ENCODE data around the gene STX11.
"Not testable (repeated sequence)": the region's sequence is repeated elsewhere in the genome, so short reads cannot be mapped to it uniquely, and the experiment has no call there.

STX11 gene

GRCh38 chr6:144178323-144178722 lies 28.0 kb downstream of the STX11 start:
- no peak for DNase-seq

- no peak for DNase-seq
Observed at GRCh38 chr6:144179237-144179636, 28.9 kb downstream of the STX11 start.

DNA sequence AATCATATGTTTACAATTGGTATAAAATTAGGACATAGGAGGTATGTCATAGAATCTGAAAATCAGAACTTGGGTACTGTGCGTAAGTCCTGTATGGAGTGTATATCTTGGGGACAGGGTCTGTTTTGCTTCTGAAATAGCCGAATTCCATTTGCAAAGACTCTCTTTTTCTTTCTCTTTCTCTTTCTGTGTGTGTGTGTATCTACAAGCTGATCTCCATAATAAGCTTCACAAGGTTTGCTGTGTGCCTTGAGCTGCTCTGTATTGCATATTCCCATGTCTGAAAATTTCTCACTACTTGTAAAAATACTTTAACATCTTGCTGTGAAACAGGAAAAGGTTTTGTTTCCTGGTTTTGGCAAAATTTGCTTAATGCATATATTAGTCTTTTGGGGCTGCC lies 29.5 kb downstream of the STX11 start:
- no peak for DNase-seq

GRCh38 chr6:144180354-144180753 lies 30.0 kb downstream of the STX11 start:
- not testable (repeated sequence) for DNase-seq

GRCh38 chr6:144181639-144182038 lies 31.3 kb downstream of the STX11 start:
- DNase-seq, result no peak

DNA sequence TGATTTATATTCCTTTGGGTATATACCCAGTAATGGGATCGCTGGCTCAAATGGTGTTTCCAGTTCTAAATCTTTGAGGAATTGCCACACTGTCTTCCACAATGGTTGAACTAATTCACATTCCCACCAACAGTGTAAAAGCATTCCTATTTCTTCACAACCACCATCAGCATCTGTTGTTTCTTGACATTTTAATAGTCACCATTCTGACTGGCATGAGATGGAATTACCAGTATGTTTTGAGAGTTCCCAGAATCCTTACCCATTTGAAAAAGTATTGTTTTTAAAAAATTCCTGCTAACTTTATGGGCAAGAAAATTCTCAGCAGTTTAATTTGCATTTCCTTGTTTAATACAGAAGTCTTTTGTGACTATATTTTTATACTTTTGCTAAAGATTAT lies 33.9 kb downstream of the STX11 start:
- DNase-seq, result not testable (repeated sequence)

DNA sequence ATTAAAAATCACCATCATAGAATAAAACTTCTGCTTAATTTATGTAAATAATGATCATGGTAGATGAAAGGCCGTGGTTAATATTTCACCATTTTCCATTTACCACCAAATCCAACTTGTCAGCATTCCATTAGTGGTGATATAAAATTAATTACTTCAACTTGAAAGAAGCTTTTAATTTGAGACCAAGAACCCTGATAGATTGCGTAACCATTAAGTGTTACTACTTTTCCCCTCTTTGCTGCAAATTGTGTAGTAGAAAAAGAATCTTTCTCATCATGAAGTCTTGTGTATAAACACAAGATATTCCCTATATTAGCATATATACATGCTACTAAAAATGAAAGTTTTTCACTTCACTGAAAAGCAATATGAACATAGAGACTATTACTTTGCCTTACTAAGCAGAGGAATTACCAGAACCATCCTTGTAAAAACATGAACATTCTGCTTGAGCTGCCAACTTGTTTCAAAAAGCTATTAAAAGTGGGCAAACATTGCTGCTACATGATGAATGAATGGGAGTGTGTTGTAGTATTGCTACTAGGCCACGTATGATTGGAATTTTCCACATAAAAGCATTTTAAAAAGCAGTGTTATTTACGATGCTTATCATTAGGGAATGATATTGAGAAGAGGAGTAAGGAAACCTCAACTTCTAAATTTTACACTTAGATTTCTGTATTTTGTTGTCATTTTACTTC lies 35.0 kb downstream of the STX11 start:
- no peak for DNase-seq

GRCh38 chr6:144186817-144187625 lies 36.7 kb downstream of the STX11 start:
- no peak for DNase-seq

DNA sequence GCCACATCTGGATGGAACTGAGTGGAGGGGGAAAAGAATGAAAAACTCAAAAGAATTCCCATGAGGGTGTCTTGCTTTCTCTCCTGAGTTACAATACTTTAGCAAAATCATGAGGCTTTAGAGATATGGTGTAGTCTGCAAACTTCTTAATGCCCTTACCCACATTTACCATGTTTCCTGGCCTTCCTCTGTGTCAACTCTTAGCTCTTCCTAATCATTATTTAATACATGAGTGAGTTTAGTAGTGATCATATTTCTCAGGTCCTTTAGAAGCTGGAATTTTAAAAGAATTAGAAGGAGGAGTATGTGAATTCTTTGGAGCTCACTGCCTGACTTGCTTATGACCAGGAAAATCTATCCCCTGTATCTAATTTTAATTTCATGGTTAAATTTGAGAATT lies 39.0 kb downstream of the STX11 start:
- no peak for DNase-seq

DNA sequence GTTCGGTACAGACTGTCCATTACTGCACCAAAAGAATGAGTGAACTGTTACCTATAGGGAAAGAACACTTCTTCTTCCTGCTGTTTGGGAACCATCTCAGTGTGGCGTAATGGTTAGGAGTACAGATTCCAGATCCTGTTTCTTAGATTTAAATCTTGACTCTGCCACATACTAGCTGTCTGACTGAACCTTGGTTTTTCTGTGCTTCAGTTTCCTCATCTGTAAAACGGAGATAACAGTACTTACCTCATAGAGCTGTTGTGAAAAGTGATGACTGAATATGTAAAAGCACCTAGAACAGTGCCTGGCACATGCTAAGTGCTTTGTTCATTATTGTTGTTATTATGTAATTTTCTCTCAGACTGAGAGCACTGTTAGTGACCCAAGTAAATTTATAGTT lies 39.8 kb downstream of the STX11 start:
- DNase-seq, result no peak

DNA sequence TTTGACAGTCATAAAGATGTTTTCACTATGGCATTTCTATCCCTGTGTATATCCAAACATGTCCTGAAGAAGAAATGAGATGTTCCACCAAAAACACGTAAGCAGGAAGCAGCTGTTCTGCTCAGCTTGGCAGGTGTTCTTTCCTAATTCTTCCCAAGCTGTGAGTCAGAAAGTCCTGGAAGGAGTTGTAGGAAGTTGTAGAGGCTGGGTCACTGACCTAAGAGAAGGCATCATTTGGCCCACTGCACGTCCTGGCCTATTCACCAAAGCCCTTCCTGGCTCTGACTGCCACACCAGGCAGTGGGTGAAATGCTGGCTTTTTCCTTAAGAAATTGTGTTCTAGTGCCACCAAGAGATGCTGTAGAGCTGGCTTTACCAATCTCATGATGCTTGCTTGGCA lies 40.3 kb downstream of the STX11 start:
- no peak for DNase-seq

- DNase-seq, result no peak
Observed at GRCh38 chr6:144193181-144193580, 42.9 kb downstream of the STX11 start.

DNA sequence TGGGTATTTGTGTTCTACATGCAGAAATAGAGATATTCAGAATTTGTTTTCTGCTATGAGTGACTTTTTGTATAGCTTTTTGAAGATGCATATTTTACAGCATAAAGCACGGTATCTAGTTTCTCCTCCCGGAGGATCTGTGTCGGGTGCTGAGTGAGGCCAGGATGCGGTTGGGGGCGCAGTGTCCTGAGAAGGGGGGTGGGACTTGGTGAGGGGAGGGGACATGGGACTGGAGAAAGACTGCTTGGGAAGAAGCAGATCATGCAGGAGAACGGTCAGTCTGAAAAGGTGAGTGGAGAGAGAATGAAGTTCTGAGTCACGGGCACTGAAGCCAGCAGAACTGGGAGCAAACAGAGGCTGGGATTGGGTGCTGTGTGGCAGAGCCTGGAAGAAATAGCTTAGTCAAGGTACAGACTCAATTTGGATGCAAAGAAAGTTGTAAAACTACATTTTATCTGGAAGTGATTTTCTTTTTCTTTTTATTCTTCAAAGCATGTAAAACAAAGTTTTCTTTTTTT lies 44.0 kb downstream of the STX11 start:
- DNase-seq, result no peak

DNA sequence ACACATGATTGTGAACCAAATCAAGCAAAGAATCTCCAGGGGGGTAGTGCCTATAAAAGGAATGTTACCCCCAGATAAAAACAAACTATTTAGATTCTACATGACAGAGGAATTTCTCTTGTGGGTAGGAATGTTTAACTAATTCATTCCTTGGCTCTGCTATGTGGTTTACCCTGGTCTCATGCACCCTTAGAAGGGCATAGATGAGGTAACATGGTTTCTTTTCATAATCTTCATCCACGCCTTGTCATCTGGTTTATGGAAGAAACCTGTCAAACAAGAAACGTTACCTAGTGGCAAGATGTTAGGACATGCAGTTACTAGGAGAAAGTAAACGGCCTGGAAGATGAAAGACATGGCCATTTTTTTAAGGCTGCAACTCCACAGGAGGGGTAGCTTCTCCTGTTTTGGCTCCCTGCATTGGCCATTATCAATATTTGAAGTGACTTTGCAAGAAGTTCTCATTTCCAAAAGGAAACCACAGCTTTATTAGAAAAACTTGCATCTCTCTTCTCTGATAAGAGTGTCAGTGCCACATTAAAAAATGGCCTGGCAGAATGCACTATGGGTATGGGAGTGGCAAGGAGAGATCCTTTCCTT lies 45.5 kb downstream of the STX11 start:
- no peak for DNase-seq

GRCh38 chr6:144197919-144198318 lies 47.6 kb downstream of the STX11 start:
- DNase-seq, result no peak

GRCh38 chr6:144202879-144203468 lies 52.7 kb downstream of the STX11 start:
- no peak for DNase-seq

GRCh38 chr6:144211160-144211559 lies 60.8 kb downstream of the STX11 start:
- DNase-seq, result no peak

DNA sequence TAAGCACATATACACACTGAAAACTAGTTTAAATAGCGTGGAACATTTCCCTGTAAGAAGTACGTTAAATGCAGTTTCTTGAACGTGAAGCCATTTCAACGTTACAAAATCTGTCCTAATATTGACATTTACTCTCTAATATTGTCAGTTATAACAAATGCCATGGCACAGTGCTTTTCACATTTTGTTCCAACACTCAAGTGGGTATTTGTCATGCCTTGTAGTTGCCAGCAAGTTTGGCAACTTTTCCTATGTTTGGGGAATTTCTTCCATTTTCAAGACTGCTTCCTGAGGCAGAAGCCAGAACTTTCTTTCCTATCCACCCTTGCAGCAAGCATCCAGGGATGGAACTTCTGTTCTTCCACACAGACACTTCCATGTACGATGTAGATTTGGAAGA lies 63.0 kb downstream of the STX11 start:
- DNase-seq, result no peak

DNA sequence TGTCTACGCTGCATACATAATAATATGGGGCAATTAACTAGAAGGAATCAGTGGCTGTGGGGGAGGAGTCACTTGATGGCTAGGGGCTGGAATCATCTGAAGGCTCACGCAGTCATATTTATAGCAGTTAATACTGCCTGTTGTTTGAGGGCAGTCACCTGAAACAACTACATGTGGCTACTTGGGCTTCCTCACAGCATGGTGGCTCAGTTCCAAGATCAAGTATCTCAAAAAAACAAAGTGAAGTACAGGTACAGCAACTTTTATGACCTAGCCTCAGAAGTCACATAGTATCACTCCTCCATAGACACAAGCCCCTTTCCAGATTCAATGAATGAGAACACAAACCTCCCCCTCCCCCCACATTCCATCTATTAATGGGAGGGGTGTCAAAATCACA lies 63.7 kb downstream of the STX11 start:
- DNase-seq, result no peak

GRCh38 chr6:144214622-144215401 lies 64.5 kb downstream of the STX11 start:
- no peak for DNase-seq

DNA sequence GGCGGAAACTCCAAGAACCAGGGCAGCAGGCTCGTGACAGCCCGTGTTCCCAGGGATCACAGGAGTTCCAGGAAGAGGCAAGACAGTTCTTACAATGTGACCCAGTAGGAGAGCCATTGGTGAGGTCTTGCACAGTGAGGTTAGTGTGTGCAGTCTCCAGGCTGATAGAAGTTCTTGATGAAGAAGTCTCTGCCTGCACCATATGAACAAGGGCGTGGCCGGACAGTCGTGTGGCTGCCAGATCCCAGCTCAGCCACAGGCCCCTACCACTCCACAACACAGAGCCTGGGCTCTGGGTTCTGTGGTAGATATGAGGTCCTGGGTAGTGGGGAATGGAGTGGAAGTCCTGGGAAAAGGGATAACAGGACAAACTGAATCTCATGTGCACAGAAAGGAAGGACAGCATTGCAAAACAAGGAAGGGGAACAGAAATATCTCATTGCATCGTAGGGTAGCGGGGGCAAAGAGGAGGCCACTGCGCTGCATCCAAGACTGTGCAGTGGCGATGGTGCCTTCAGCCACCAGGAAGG lies 65.2 kb downstream of the STX11 start:
- no peak for DNase-seq

GRCh38 chr6:144215932-144216667 lies 65.8 kb downstream of the STX11 start:
- peak; percentile 83 for DNase-seq
